ENCODE data around the gene RAB17.

The RAB17 gene

GRCh38 chr2:237539681-237540080 is 50.9 kb downstream of the RAB17 start:
- no peak for DNase-seq (ENCODE audit: low read depth in 3 of 3)

GRCh38 chr2:237538901-237539300 is 51.6 kb downstream of the RAB17 start:
- DNase-seq (ENCODE audit: low read depth in 3 of 3): no peak

- no peak for DNase-seq (ENCODE audit: low read depth in 3 of 3)
Measured at GRCh38 chr2:237538001-237538720, 52.4 kb downstream of the RAB17 start.

- DNase-seq (ENCODE audit: low read depth in 3 of 3): no peak
Measured at GRCh38 chr2:237536617-237537016, 53.9 kb downstream of the RAB17 start.

- no peak for DNase-seq (ENCODE audit: low read depth in 3 of 3)
Measured at GRCh38 chr2:237536083-237536415, 54.5 kb downstream of the RAB17 start.

GRCh38 chr2:237535385-237536082 is 55.0 kb downstream of the RAB17 start:
- no peak for DNase-seq (ENCODE audit: low read depth in 3 of 3)

- DNase-seq (ENCODE audit: low read depth in 3 of 3): no peak
Measured at GRCh38 chr2:237534380-237534779, 56.2 kb downstream of the RAB17 start.

- DNase-seq (ENCODE audit: low read depth in 3 of 3): no peak
Measured at GRCh38 chr2:237533668-237534161, 56.8 kb downstream of the RAB17 start.

GRCh38 chr2:237532160-237532559 is 58.4 kb downstream of the RAB17 start:
- DNase-seq (ENCODE audit: low read depth in 3 of 3): no peak

- DNase-seq (ENCODE audit: low read depth in 3 of 3): no peak
Measured at GRCh38 chr2:237530472-237531433, 59.8 kb downstream of the RAB17 start.

- DNase-seq (ENCODE audit: low read depth in 3 of 3): no peak
Measured at GRCh38 chr2:237529452-237530402, 60.8 kb downstream of the RAB17 start.

GRCh38 chr2:237527766-237528165 is 62.8 kb downstream of the RAB17 start:
- DNase-seq (ENCODE audit: low read depth in 3 of 3): no peak

GRCh38 chr2:237527233-237527632 is 63.3 kb downstream of the RAB17 start:
- DNase-seq (ENCODE audit: low read depth in 3 of 3): no peak

- DNase-seq (ENCODE audit: low read depth in 3 of 3): no peak
Measured at GRCh38 chr2:237525559-237526157, 64.9 kb downstream of the RAB17 start.

GRCh38 chr2:237524631-237525030 is 65.9 kb downstream of the RAB17 start:
- DNase-seq (ENCODE audit: low read depth in 3 of 3): no peak

All from stimulated activated CD4-positive, alpha-beta T cell treated with anti-CD3 and anti-CD28 coated beads, TNF-alpha, amount 100 ng/mL, for 4 hours (primary cell).